NCI-H2196 treated with DMSO at 0.1 percent for 48 hours (cell line): Measurements from ENCODE around the gene OR1J2.

ENCODE experiments used
- DNase-seq: peaks from one replicate; lab custom pipeline; 2025; ENCODE audit not compliant: unreplicated experiment; lab: John Stamatoyannopoulos, UW

The OR1J2 gene

GRCh38 chr9:122546196-122546595 lies 35.6 kb downstream of the OR1J2 start:
- no peak for DNase-seq

- DNase-seq = no peak
Measured at GRCh38 chr9:122551371-122551770, 40.8 kb downstream of the OR1J2 start.

GRCh38 chr9:122552812-122553211 lies 42.2 kb downstream of the OR1J2 start, which contains the start of gene OR1N2:
Gene OR1N2 (plus strand): TSS chr9:122553112. CDS start chr9:122553212, 100 bp downstream.
- no peak for DNase-seq
